ENCODE measurements around the gene UGCG. TPM values are rescaled to one million over a fixed set of nuclear protein-coding genes. Genes with fewer than 3 reads are reported as not detected.

The UGCG gene
- total and polyA plus RNA-seq, 10 of the 15 experiments (the other 5 are each of a cell fraction or from before 2014, with no cell fraction given) = 21.7 to 96.6 (median 48.9) TPM

DNA sequence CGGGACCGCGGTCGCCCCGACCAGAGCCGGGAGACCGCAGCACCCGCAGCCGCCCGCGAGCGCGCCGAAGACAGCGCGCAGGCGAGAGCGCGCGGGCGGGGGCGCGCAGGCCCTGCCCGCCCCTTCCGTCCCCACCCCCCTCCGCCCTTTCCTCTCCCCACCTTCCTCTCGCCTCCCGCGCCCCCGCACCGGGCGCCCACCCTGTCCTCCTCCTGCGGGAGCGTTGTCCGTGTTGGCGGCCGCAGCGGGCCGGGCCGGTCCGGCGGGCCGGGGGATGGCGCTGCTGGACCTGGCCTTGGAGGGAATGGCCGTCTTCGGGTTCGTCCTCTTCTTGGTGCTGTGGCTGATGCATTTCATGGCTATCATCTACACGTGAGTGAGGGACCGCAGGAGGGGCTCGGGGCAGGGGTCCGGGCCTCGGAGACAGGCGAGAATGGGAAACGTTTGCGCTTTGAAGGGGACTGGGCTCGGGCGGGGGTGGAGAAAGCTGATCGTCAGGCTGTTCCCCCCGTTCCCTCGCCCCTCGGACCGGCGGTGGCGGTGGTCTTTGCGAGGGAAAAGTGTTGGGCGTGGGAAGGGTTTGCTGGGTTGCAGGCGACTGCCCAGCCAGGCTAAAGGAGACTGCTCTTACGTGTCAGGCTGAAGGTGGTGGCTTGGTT lies 457 bp downstream of the UGCG start:
- Histone ChIP-seq H3K4me2 (ENCODE audit: control insufficient read depth, insufficient read depth) (peak overlapping the region; percentile 54), H4K20me1 (ENCODE audit: control insufficient read depth, insufficient read depth) (no peaks in the 10 kb centered on the region; the same call in 1 of the 2 replicates), H3K4me3 (peak overlapping the region; percentile 80), H3K9ac (ENCODE audit: control insufficient read depth, insufficient read depth, low read length) (peak overlapping the region; percentile 72), H3K79me2 (ENCODE audit: control insufficient read depth, insufficient read depth, low read length) (peaks cover 59% of the 10 kb centered on the region), H3K9me3 (replicated peaks; ENCODE audit: control insufficient read depth, insufficient read depth, low read length) (peaks cover 2% of the 10 kb centered on the region; the same call in 2 of the 3 replicates), H3K27ac (ENCODE audit: control insufficient read depth, insufficient read depth) (peak overlapping the region; percentile 93), H3K27me3 (replicated peaks in 1 of 2; ENCODE audit: control insufficient read depth in 2 of 2, insufficient read depth in 2 of 2, low read length in 1 of 2) (no peaks in the 10 kb centered on the region), H3K4me1 (ENCODE audit: control insufficient read depth, insufficient read depth, low read length) (no peaks in the 10 kb centered on the region; the same call in 1 of the 2 replicates), H2AFZ (ENCODE audit: control insufficient read depth, low read depth, low read length) (peak overlapping the region; percentile 12), H3K36me3 (ENCODE audit: control insufficient read depth in 2 of 2, insufficient read depth in 2 of 2, low read length in 1 of 2) (peaks cover 0 to 7% of the 10 kb centered on the region in 2 experiments; a peak in 2 of 4 replicates)
- in situ Hi-C loops (cut with MboI) = no loop called here
- DNase-seq (ENCODE audit: low read depth, low spot score) (no peak), FAIRE-seq (no peak), ATAC-seq (peak; percentile 36)
- under 1% methylated on average over 41 of the region's 68 CpGs for WGBS (ENCODE audit: insufficient coverage, insufficient replicate concordance, low lambda C conversion rate, missing lambda C conversion rate)
- ChIA-PET CTCF (interaction anchor here (0.7 to 2.9 kb wide), 15 partner anchors 11 to 187 kb away, joined by 3 to 13 read pairs (median 4); no protein-coding TSS in a partner anchor), RAD21 (ENCODE audit: unreplicated experiment) (interaction anchor here (0.6 to 3.4 kb wide), 39 partner anchors 11 to 236 kb away, joined by 3 to 26 read pairs (median 5); partner anchors contain the start of gene GNG10), POLR2A (interaction anchor here (0.6 to 2.2 kb wide), 23 partner anchors 10 to 191 kb away, joined by 3 to 9 read pairs (median 5); no protein-coding TSS in a partner anchor), SMC1A (ENCODE audit: uncharacterized antibody, unreplicated experiment) (interaction anchor here (0.7 to 3.7 kb wide), 25 partner anchors 10 to 483 kb away, joined by 3 to 26 read pairs (median 4); partner anchors contain the start of gene HSDL2)
- BruUV-seq (replicated peaks) = TSS peak; percentile 68
- intact Hi-C loops (cut with micrococcal nuclease; ENCODE audit: unreplicated experiment) = loop anchor here (2.0 to 5.0 kb wide), 3 partner anchors 88 to 435 kb away; partner anchors contain the start of gene PTBP3
- TF ChIP-seq RCOR1 (conservative IDR thresholded peaks at IDR 0.05; ENCODE audit: low read depth, low read length) (no peak), RAD21 (IDR thresholded peaks at IDR 0.05; ENCODE audit: insufficient read depth, low read depth, low read length) (peak; percentile 28; the same call in 1 of the 2 replicates), NR2C1 (IDR thresholded peaks at IDR 0.05) (0 out of 2 replicates have a peak, but pooled peaks have one; percentile 4), NFYB (IDR thresholded peaks at IDR 0.05; ENCODE audit: insufficient read depth, low read depth, low read length) (no peak), JUND (IDR thresholded peaks at IDR 0.05; ENCODE audit: low read depth, low read length) (no peak), YY1 (IDR thresholded peaks at IDR 0.05; ENCODE audit: low read depth, low read length) (peak; percentile 47; the same call in 1 of the 2 replicates), NR2F1 (conservative IDR thresholded peaks at IDR 0.05) (0 out of 2 replicates have a peak, but pooled peaks have one; percentile 13), POLR2AphosphoS5 (IDR thresholded peaks at IDR 0.05; ENCODE audit: low read length) (peak; percentile 12; the same call in 1 of the 2 replicates), HDGF (IDR thresholded peaks at IDR 0.05) (0 out of 2 replicates have a peak, but pooled peaks have one; percentile 58), EGR1 (IDR thresholded peaks at IDR 0.05; ENCODE audit: borderline replicate concordance in 1 of 2, low read depth in 2 of 2, low read length in 2 of 2) (peak in 1 of 2 experiments; percentile 84; a peak in 2 of 3 replicates), ZNF217 (IDR thresholded peaks at IDR 0.05) (0 out of 2 replicates have a peak, but pooled peaks have one; percentile 24)
- TF ChIP-seq, protein P1, sequence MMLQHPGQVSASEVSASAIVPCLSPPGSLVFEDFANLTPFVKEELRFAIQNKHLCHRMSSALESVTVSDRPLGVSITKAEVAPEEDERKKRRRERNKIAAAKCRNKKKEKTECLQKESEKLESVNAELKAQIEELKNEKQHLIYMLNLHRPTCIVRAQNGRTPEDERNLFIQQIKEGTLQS (IDR thresholded peaks at IDR 0.05; ENCODE audit: borderline replicate concordance, extremely low read depth, low read depth, low read length) = no peak
- TF ChIP-seq, protein P2, sequence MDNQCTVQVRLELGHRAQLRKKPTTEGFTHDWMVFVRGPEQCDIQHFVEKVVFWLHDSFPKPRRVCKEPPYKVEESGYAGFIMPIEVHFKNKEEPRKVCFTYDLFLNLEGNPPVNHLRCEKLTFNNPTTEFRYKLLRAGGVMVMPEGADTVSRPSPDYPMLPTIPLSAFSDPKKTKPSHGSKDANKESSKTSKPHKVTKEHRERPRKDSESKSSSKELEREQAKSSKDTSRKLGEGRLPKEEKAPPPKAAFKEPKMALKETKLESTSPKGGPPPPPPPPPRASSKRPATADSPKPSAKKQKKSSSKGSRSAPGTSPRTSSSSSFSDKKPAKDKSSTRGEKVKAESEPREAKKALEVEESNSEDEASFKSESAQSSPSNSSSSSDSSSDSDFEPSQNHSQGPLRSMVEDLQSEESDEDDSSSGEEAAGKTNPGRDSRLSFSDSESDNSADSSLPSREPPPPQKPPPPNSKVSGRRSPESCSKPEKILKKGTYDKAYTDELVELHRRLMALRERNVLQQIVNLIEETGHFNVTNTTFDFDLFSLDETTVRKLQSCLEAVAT (IDR thresholded peaks at IDR 0.05) = peak; percentile 52; the same call in 1 of the 2 replicates
- TF ChIP-seq, protein P3, sequence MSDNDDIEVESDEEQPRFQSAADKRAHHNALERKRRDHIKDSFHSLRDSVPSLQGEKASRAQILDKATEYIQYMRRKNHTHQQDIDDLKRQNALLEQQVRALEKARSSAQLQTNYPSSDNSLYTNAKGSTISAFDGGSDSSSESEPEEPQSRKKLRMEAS (IDR thresholded peaks at IDR 0.05; ENCODE audit: low read depth, low read length) = 0 out of 2 replicates have a peak, but pooled peaks have one; percentile 18
- TF ChIP-seq, protein P4, sequence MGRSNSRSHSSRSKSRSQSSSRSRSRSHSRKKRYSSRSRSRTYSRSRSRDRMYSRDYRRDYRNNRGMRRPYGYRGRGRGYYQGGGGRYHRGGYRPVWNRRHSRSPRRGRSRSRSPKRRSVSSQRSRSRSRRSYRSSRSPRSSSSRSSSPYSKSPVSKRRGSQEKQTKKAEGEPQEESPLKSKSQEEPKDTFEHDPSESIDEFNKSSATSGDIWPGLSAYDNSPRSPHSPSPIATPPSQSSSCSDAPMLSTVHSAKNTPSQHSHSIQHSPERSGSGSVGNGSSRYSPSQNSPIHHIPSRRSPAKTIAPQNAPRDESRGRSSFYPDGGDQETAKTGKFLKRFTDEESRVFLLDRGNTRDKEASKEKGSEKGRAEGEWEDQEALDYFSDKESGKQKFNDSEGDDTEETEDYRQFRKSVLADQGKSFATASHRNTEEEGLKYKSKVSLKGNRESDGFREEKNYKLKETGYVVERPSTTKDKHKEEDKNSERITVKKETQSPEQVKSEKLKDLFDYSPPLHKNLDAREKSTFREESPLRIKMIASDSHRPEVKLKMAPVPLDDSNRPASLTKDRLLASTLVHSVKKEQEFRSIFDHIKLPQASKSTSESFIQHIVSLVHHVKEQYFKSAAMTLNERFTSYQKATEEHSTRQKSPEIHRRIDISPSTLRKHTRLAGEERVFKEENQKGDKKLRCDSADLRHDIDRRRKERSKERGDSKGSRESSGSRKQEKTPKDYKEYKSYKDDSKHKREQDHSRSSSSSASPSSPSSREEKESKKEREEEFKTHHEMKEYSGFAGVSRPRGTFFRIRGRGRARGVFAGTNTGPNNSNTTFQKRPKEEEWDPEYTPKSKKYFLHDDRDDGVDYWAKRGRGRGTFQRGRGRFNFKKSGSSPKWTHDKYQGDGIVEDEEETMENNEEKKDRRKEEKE (IDR thresholded peaks at IDR 0.05) = 0 out of 2 replicates have a peak, but pooled peaks have one; percentile 28

All from GM12878 (cell line).